GM12872 (cell line): ENCODE results near the gene ATXN2L.

ENCODE experiments used
- CTCF ChIP-seq: IDR thresholded peaks from 3 replicates; pipeline ENCODE4 v1.5.1; 2011; ENCODE audit warnings: low read depth, mild to moderate bottlenecking, low read length, moderate library complexity; ENCODE audit not compliant: insufficient read depth

ATXN2L gene

DNA sequence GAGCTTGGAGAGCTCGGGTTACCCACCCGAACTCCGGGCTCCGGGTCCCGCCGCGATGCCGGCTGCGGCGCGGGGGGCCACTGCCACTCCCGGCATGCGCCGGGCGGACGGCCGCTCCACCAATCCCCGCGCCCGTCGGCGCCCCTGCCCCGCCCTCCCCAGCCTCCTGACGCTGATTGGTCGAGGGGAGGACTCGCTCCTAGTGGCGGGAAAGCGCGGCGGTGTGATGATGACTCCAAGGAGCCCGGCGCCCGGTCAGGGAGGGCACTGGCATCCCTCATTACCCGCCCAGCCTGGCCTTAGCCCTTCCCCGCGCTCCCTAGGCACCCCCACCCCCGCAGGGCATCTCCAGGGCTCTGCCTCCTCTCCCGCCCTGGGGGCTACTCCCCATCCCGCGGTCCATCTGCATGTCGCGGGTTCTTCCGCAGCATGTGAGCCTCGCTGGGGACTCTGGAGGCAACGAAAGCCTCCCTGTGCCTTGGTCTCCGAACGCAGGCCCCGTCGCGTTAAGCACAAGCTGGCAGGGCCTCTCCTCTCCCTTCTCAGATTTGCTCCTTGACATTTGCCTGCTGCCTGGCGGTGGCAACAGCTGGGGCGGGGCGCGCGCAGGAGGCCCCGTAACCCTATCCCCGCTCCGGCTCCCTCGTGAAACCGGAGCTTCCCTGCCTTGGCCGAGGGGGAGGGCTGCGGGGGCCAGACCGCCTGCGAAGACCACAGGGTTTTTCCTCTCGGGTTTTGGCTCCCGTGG lies 57.2 kb downstream of the ATXN2L start:
- no peak for TF ChIP-seq CTCF

DNA sequence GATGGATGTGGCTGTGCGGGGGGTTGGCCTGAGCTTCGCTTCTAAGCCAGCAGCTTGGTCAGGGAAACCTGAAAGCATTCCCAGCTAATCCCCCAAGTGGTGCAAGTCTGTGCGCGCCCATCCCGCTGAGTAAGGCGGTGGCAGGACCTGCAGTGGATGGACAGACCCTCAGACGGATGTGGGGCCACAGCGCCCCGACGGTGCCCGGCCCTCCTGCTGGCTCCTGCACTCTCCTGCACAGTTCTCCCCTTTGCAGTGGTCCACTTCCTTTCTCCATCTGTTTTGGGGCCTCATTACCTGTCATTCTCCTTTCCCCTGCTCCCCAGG lies 57.8 kb downstream of the ATXN2L start:
- no peak for TF ChIP-seq CTCF

DNA sequence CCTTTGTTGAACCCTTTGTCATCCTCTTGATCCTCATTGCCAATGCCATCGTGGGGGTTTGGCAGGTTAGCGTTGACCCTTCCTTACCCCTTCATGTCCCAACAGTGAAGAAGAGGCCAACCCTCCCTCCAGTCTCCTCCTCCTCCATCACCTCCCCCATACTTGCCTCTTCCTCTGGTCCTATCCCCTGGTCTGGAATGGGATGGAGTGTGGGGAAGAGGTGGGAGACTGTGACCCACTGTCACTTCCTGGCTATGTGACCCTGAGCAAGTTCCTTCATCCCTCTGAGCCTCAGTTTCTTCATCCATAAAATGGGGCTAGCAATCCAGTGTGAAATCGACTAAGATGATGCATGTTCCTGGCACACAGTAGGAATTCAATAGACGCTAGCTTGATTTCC lies 58.2 kb downstream of the ATXN2L start:
- TF ChIP-seq CTCF, result no peak

GRCh38 chr16:28882551-28883160 lies 59.9 kb downstream of the ATXN2L start:
- no peak for TF ChIP-seq CTCF

GRCh38 chr16:28883221-28883996 lies 60.6 kb downstream of the ATXN2L start:
- TF ChIP-seq CTCF, result no peak

- TF ChIP-seq CTCF, result no peak
Measured at GRCh38 chr16:28884045-28884444, 61.2 kb downstream of the ATXN2L start.
